Heart left ventricle (tissue), 13 donors: ENCODE results near the gene CELSR1.

Experiments used
- POLR2A ChIP-seq, 2 donors: fragments of 450-650 bp; IDR thresholded peaks; one replicate each; pipeline ENCODE4 v1.6.1; 2017; ENCODE audit warnings: antibody characterized with exemption in 2 of 2, mild to moderate bottlenecking in 2 of 2, moderate library complexity in 2 of 2
- TF ChIP-seq, protein P1 (sequence below), 12 donors: fragments of 200-600 bp; sonication (generic) in 4 of 12; IDR thresholded peaks; one replicate each; pipeline versions ENCODE4 v1.5.0 to v1.8.0; 2018 to 2022; ENCODE audit warnings: antibody characterized with exemption in 12 of 12, mild to moderate bottlenecking in 5 of 12
- donor health status: ischemic (EF 13 %, LVEDD 7.1; RV severe dilation, severe dysfunction).
- donor health status: DM: no; HTN: yes; CAD: no.
- donor health status: DM: no; HTN: no; CAD: no.
- donor health status: ischemic (EF 25% LVEDD 6.9; RV normal size, moderate dysfunction).
- donor health status: ischemic (EF 25% LVEDD 5.7; RV mildly dilated, moderate dysfunction).
- donor health status: ischemic (EF 35%, LVEDD 5.7; RV mildly dilated, moderate dysfunction).
- donor health status: nonischemic (EF 11% LVEDD 7.7; RV severe dilation, severe dysfunction).
- donor health status: DM: yes; HTN: yes; CAD: no.
- donor health status: PGD.
- donor health status: ischemic (EF 29% LVEDD 5.4; RV normal size, mild dysfunction).
- donor health status: nonischemic (EF 23%, LVEDD 6.1; RV moderate dilation, normal function).

DNA sequence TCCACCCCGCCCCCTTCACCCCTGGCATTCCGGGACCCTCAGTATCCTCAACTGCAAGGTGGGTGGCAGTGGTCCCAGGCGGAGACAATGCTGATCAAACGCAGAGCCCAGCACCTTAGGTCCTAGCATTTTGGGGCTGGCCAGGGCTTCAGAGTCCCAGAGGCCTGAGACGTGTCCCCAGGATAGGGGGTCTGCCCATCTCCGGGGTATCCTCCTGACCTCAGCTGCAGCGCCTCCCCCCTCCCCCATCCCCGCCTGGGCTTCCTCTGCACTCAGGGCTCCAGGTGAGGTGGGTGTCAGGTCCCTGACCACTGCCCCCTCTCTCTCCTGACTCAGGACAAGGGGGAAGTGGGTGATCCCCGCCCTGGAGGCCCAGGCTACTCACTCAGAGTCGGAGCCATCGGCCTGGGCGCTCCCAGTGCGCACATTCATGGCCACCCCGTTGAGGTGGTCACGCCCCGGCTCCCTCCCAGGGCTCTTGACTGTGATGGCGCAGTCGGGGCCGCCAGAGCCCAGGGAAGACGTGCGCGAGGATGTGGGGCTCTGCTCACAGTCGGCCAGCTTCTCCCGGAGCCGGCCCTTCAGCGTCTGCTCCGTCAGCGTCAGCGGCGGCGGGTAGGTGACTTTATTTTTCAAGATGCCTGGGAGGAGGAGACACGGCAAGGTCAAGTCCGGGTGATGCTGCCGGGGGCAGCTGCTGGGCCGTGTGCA is 173.7 kb downstream of the CELSR1 start:
- TF ChIP-seq, protein P1, sequence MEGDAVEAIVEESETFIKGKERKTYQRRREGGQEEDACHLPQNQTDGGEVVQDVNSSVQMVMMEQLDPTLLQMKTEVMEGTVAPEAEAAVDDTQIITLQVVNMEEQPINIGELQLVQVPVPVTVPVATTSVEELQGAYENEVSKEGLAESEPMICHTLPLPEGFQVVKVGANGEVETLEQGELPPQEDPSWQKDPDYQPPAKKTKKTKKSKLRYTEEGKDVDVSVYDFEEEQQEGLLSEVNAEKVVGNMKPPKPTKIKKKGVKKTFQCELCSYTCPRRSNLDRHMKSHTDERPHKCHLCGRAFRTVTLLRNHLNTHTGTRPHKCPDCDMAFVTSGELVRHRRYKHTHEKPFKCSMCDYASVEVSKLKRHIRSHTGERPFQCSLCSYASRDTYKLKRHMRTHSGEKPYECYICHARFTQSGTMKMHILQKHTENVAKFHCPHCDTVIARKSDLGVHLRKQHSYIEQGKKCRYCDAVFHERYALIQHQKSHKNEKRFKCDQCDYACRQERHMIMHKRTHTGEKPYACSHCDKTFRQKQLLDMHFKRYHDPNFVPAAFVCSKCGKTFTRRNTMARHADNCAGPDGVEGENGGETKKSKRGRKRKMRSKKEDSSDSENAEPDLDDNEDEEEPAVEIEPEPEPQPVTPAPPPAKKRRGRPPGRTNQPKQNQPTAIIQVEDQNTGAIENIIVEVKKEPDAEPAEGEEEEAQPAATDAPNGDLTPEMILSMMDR (IDR thresholded peaks at IDR 0.05): no peak
- no peak for TF ChIP-seq POLR2A (IDR thresholded peaks at IDR 0.05)
